Mesendoderm (in vitro differentiated cells): ENCODE results near the gene CPED1.
A peak's percentile ranks its signal among the peaks of the same experiment; 100 is the strongest.

Source experiments
- DNase-seq: peaks from one replicate; pipeline ENCODE4 v3.0.0; 2013
- H2AK5ac ChIP-seq: 2 replicates; pipeline ENCODE4 v1.6.1; 2013; ENCODE audit warnings: low read length, inconsistent platforms
- H2BK120ac ChIP-seq: 2 replicates; pipeline ENCODE4 v1.6.1; 2013; ENCODE audit warnings: low read depth, mild to moderate bottlenecking, low read length, moderate library complexity, mixed read lengths
- H2BK15ac ChIP-seq: replicated peaks from 2 replicates; pipeline ENCODE4 v1.6.1; 2013; ENCODE audit warnings: low read depth, mild to moderate bottlenecking, moderate library complexity
- H2BK5ac ChIP-seq: 2 replicates; pipeline ENCODE4 v1.6.1; 2013; ENCODE audit warnings: low read length, inconsistent platforms
- H3K18ac ChIP-seq: 2 replicates; pipeline ENCODE4 v1.6.1; 2013; ENCODE audit warnings: mild to moderate bottlenecking, low read length, mixed read lengths
- H3K23ac ChIP-seq: one replicate; pipeline ENCODE4 v1.6.1; 2013; ENCODE audit warnings: low read length
- H3K27ac ChIP-seq: 2 replicates; pipeline ENCODE4 v1.5.1; 2013; ENCODE audit warnings: low read depth, mild to moderate bottlenecking, inconsistent platforms, low read length, moderate library complexity
- H3K27me3 ChIP-seq: 2 replicates; pipeline ENCODE4 v1.6.1; 2013; ENCODE audit warnings: low read length, control low read depth, mild to moderate bottlenecking, inconsistent platforms; ENCODE audit not compliant: insufficient read depth, poor library complexity
- H3K36me3 ChIP-seq: 2 replicates; pipeline ENCODE4 v1.6.1; 2013; ENCODE audit warnings: low read length, inconsistent platforms; ENCODE audit not compliant: control insufficient read depth, insufficient read depth
- H3K4ac ChIP-seq: one replicate; pipeline ENCODE4 v1.6.1; 2013; ENCODE audit warnings: low read depth, mild to moderate bottlenecking, low read length, moderate library complexity
- H3K4me1 ChIP-seq: 2 replicates; pipeline ENCODE4 v1.6.1; 2013; ENCODE audit warnings: low read depth, low read length, inconsistent platforms; ENCODE audit not compliant: control insufficient read depth
- H3K4me2 ChIP-seq: 2 replicates; pipeline ENCODE4 v1.6.1; 2013; ENCODE audit warnings: low read length
- H3K4me3 ChIP-seq: 2 replicates; pipeline ENCODE4 v1.5.1; 2013; ENCODE audit warnings: mild to moderate bottlenecking, low read length
- H3K56ac ChIP-seq: one replicate; pipeline ENCODE4 v1.6.1; 2013; ENCODE audit warnings: low read length
- H3K79me1 ChIP-seq: 2 replicates; pipeline ENCODE4 v1.6.1; 2013; ENCODE audit warnings: low read length, inconsistent platforms
- H3K79me2 ChIP-seq: 2 replicates; pipeline ENCODE4 v1.6.1; 2013; ENCODE audit warnings: mild to moderate bottlenecking, low read length; ENCODE audit not compliant: control insufficient read depth, insufficient read depth
- H3K9ac ChIP-seq: 2 replicates; pipeline ENCODE4 v1.6.1; 2013; ENCODE audit warnings: low read length, inconsistent platforms
- H4K5ac ChIP-seq: one replicate; pipeline ENCODE4 v1.6.1; 2013; ENCODE audit warnings: low read length
- H4K8ac ChIP-seq: one replicate; pipeline ENCODE4 v1.6.1; 2013; ENCODE audit warnings: low read depth, mild to moderate bottlenecking, control low read depth, low read length, moderate library complexity
- WGBS: extraction: QIAGEN DNeasy Blood & Tissue Kit; methylation state at CpG from one replicate; pipeline ENCODE4 v1.1.7; 2013; ENCODE audit warnings: low lambda C conversion rate, missing lambda C conversion rate; ENCODE audit not compliant: insufficient coverage; ENCODE audit errors: extremely low coverage; 5-methylcytosine and 5-hydroxymethylcytosine counted together

Gene CPED1

GRCh38 chr7:121294448-121294992, 306.0 kb downstream of the CPED1 start:
- no peaks in the 10 kb centered on the region for H3K27me3 ChIP-seq
- DNase-seq, result no peak
- no peak overlapping the region for H3K56ac ChIP-seq
- H3K27ac ChIP-seq, result no peak overlapping the region
- no peaks in the 10 kb centered on the region for H3K36me3 ChIP-seq
- no CpG with 5 or more reads among the region's 2 CpGs for WGBS
- no peak overlapping the region for H2BK5ac ChIP-seq
- H3K4me2 ChIP-seq, result no peak overlapping the region
- no peak overlapping the region for H2BK15ac ChIP-seq
- H3K18ac ChIP-seq, result no peak overlapping the region
- H3K9ac ChIP-seq, result no peak overlapping the region
- H4K8ac ChIP-seq, result no peak overlapping the region
- H2BK120ac ChIP-seq, result no peak overlapping the region
- H3K4me3 ChIP-seq, result no peak overlapping the region
- H2AK5ac ChIP-seq, result no peak overlapping the region
- no peaks in the 10 kb centered on the region for H3K79me1 ChIP-seq
- H3K79me2 ChIP-seq, result no peaks in the 10 kb centered on the region
- H4K5ac ChIP-seq, result no peak overlapping the region
- no peak overlapping the region for H3K4ac ChIP-seq
- no peak overlapping the region for H3K23ac ChIP-seq
- no peaks in the 10 kb centered on the region for H3K4me1 ChIP-seq

DNA sequence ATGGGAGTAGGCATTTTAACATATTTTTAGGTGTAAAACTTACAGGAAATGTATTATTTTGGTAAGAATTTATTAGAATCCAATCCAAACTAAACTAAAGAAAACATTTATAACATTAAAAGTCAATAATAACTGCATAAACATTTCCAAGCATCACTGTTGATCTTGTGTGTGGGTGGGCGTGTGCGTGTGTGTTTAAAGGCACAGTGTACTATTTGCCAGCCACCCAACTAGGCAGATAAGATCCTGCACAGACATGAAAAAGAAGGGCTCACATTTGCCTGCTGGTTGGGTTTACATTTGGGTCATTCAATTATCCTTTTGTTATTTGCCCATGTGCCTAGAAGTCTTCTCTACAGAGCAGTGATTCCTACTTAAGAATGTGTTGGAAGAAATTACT, 309.3 kb downstream of the CPED1 start:
- no peak overlapping the region for H2BK15ac ChIP-seq
- H3K4me3 ChIP-seq, result no peak overlapping the region
- no peak overlapping the region for H3K4ac ChIP-seq
- no peaks in the 10 kb centered on the region for H3K4me1 ChIP-seq
- no peak overlapping the region for H3K4me2 ChIP-seq
- no peak overlapping the region for H4K5ac ChIP-seq
- H3K79me1 ChIP-seq, result no peaks in the 10 kb centered on the region
- no peak overlapping the region for H2BK120ac ChIP-seq
- no peaks in the 10 kb centered on the region for H3K79me2 ChIP-seq
- H3K56ac ChIP-seq, result no peak overlapping the region
- H3K18ac ChIP-seq, result no peak overlapping the region
- H3K27me3 ChIP-seq, result no peaks in the 10 kb centered on the region
- H3K23ac ChIP-seq, result no peak overlapping the region
- no peak overlapping the region for H2AK5ac ChIP-seq
- WGBS, result no CpG with 5 or more reads among the region's 2 CpGs
- DNase-seq, result no peak
- H3K27ac ChIP-seq, result no peak overlapping the region
- no peak overlapping the region for H4K8ac ChIP-seq
- H3K9ac ChIP-seq, result no peak overlapping the region
- H3K36me3 ChIP-seq, result no peaks in the 10 kb centered on the region
- H2BK5ac ChIP-seq, result no peak overlapping the region

- Histone ChIP-seq H3K27ac (no peak overlapping the region), H2BK15ac (no peak overlapping the region), H3K18ac (no peak overlapping the region), H3K4ac (no peak overlapping the region), H3K23ac (no peak overlapping the region), H2BK5ac (no peak overlapping the region), H3K4me3 (no peak overlapping the region), H2AK5ac (no peak overlapping the region), H4K5ac (no peak overlapping the region), H3K4me1 (no peaks in the 10 kb centered on the region), H3K27me3 (no peaks in the 10 kb centered on the region), H3K79me1 (no peaks in the 10 kb centered on the region), H3K56ac (no peak overlapping the region), H3K36me3 (no peaks in the 10 kb centered on the region), H3K9ac (no peak overlapping the region), H4K8ac (no peak overlapping the region), H2BK120ac (no peak overlapping the region), H3K4me2 (no peak overlapping the region), H3K79me2 (no peaks in the 10 kb centered on the region)
- WGBS, result no CpG with 5 or more reads among the region's 2 CpGs
- no peak for DNase-seq
Observed at GRCh38 chr7:121298831-121299239, 310.3 kb downstream of the CPED1 start.

DNA sequence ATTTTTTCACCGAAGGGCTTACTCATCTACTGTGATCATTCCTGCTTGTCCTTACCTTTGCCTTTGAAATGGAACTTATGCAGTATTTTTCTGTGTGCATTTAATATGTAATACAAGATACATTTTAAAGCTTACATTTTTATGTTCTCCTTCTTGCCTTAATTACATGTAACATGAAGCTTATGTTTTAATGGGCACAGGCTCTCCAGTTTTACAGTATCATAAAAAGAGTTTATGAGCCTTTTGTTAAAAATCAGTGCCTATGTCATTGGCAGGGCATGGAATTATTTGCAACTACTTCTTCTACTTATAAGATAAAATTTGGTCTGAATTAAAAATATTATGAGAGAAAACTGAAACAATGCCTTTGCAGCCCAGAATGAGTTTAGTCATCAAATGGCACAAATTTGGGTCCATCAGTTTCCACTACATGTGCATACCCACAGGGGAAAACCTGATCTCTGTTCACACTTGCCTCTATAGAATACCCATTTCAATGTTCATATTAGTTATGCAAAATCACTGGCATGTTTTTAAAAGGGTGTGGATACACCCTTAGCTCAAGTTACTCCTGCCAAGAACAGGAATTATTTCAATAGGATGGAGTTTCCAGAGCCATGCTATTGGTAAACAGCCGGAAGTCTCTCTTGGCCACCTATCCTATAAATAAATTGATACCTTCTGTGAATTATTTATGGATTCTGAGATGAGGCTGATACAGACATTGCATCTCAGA, 312.3 kb downstream of the CPED1 start:
- H3K4me2 ChIP-seq, result no peak overlapping the region
- H3K27ac ChIP-seq, result no peak overlapping the region
- H2BK5ac ChIP-seq, result no peak overlapping the region
- no peak overlapping the region for H4K5ac ChIP-seq
- H3K18ac ChIP-seq, result no peak overlapping the region
- no peak for DNase-seq
- no peaks in the 10 kb centered on the region for H3K27me3 ChIP-seq
- H3K4me1 ChIP-seq, result no peaks in the 10 kb centered on the region
- H3K36me3 ChIP-seq, result no peaks in the 10 kb centered on the region
- H3K56ac ChIP-seq, result no peak overlapping the region
- no peak overlapping the region for H3K23ac ChIP-seq
- H2AK5ac ChIP-seq, result no peak overlapping the region
- H3K4me3 ChIP-seq, result no peak overlapping the region
- no peaks in the 10 kb centered on the region for H3K79me2 ChIP-seq
- WGBS, result no CpG with 5 or more reads among the region's 2 CpGs
- no peak overlapping the region for H3K4ac ChIP-seq
- H2BK15ac ChIP-seq, result no peak overlapping the region
- no peak overlapping the region for H2BK120ac ChIP-seq
- no peaks in the 10 kb centered on the region for H3K79me1 ChIP-seq
- H4K8ac ChIP-seq, result peak overlapping the region; percentile 28
- no peak overlapping the region for H3K9ac ChIP-seq

DNA sequence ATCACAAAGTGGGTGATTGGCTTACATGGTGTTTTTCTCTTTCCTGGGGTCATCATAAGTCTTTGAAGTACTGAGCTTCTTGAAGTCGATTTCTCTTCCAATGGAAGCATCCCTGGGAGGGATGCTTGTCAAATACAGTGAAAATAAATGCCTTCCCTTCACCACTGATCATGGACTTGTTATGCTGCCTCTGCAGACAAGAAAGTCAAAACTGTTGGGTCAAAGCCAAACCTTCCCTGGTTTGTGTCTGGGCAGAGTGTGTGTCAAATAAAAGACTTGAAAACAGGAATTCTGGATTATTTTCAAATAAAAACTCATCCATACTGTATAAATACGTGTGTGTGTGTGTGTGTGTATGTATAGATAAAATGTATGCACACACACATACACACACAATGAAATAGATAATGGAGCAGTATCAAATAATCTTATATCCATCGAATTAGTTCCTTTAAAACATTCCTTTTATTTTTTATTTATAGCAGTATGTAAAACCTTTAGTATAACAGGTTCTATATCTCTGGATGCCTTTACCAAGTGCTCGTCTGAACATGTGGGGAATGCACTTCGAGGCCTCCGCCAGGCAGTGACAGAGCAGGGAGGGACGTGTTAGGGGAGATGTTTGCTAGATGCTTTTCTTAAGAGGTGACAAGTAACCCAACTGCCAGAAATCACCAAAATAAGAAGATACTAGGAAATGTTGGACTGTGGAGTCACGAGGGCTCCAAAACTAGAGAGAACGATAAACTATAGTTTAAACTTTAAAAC, 313.1 kb downstream of the CPED1 start:
- no peak overlapping the region for H3K4ac ChIP-seq
- no CpG with 5 or more reads among the region's 9 CpGs for WGBS
- peak overlapping the region; percentile 28 for H4K8ac ChIP-seq
- H3K18ac ChIP-seq, result no peak overlapping the region
- no peaks in the 10 kb centered on the region for H3K36me3 ChIP-seq
- no peaks in the 10 kb centered on the region for H3K4me1 ChIP-seq
- no peak for DNase-seq
- no peak overlapping the region for H2BK5ac ChIP-seq
- H3K79me1 ChIP-seq, result no peaks in the 10 kb centered on the region
- H3K27me3 ChIP-seq, result no peaks in the 10 kb centered on the region
- H3K23ac ChIP-seq, result no peak overlapping the region
- H3K4me3 ChIP-seq, result no peak overlapping the region
- H3K9ac ChIP-seq, result no peak overlapping the region
- H3K56ac ChIP-seq, result no peak overlapping the region
- H4K5ac ChIP-seq, result no peak overlapping the region
- H3K27ac ChIP-seq, result no peak overlapping the region
- no peak overlapping the region for H2AK5ac ChIP-seq
- no peak overlapping the region for H2BK15ac ChIP-seq
- no peak overlapping the region for H2BK120ac ChIP-seq
- no peak overlapping the region for H3K4me2 ChIP-seq
- no peaks in the 10 kb centered on the region for H3K79me2 ChIP-seq
